GM23248 (cell line): ENCODE data around the gene VSIG1.

Experiments used
- EZH2 ChIP-seq: fragments of 200-600 bp; sonication (generic); IDR thresholded peaks from 2 replicates; pipeline ENCODE4 v1.6.1; 2018; ENCODE audit warnings: antibody characterized with exemption, mild to moderate bottlenecking; ENCODE audit not compliant: insufficient read depth, poor library complexity, severe bottlenecking
- EZH2phosphoT487 ChIP-seq: fragments of 200-600 bp; sonication (generic); IDR thresholded peaks from 2 replicates; pipeline ENCODE4 v1.6.1; 2018; ENCODE audit warnings: antibody characterized with exemption, moderate library complexity, mild to moderate bottlenecking, low read depth; ENCODE audit not compliant: insufficient read depth

DNA sequence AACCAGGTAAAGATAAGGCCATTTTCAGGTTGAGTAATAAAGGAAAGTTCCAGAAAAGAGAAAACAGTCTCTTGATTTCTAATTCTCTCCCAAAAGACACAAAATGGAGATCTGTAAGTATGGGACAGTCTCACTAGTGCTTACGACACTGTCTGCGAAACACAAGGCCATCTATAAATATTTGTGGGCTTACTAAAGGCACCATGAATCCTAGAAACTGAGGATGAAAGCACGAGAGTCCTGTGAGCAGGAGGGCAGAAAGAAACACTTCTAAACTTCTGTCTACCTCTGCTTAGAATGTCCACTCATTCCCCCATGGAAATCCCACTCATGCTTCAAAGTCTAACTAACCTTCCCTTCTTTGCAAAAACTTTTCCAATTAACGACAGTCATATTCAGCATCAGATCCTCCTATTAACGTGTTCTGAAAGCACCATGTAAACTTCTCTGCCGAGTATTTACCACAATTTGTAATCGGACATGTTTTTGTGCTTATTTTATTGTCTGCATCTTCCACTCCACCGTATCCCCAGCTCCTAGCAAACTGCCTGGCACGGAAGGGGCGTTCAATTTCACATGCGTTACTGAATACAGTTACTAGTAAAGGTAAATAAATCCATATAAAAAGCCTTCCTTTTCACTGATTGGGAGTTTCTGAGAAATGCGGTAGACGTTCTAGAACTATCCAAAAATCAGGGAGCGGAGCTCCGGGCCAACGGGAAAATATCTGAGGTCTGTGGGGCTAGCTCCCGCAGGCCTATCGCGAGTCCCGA lies 45.8 kb downstream of the VSIG1 start:
- TF ChIP-seq EZH2phosphoT487 (no peak), EZH2 (no peak)
